ENCODE results near the gene FHOD3. TPM values are rescaled to one million over a fixed set of nuclear protein-coding genes. Genes with fewer than 3 reads are reported as not detected.

FHOD3 gene
- polyA plus RNA-seq, 4 donors: 0.22 to 8.1 (median 1.9) TPM

- 78 to 86% (median 83%) methylated on average over 3 of the region's 3 CpGs for WGBS, 3 donors
- no peak for FAIRE-seq
- no peak for DNase-seq
Observed at GRCh38 chr18:36695806-36696205, 398.3 kb downstream of the FHOD3 start.

GRCh38 chr18:36697905-36698304 is 400.4 kb downstream of the FHOD3 start:
- no peak for FAIRE-seq
- Histone ChIP-seq H3K27ac (ENCODE audit: low read depth in 1 of 3, low read length in 2 of 3) (no peak overlapping the region), H3K36me3 (ENCODE audit: control insufficient read depth in 3 of 3, insufficient read depth in 2 of 3, low read depth in 1 of 3, low read length in 3 of 3) (no peaks in the 10 kb centered on the region), H3K9me3 (ENCODE audit: control insufficient read depth in 2 of 2, insufficient read depth in 1 of 2, low read depth in 1 of 2, low read length in 1 of 2) (no peaks in the 10 kb centered on the region), H3K27me3 (ENCODE audit: control insufficient read depth in 3 of 3, insufficient read depth in 3 of 3, low read length in 3 of 3) (peaks cover 0 to 10% (median 0%) of the 10 kb centered on the region in 3 donors), H3K4me3 (ENCODE audit: low read depth in 1 of 3, low read length in 3 of 3) (no peak overlapping the region), H3K4me1 (ENCODE audit: control insufficient read depth in 3 of 3, insufficient read depth in 2 of 3, low read depth in 1 of 3, low read length in 2 of 3) (no peaks in the 10 kb centered on the region)
- 82 to 94% (median 89%) methylated on average over 2 of the region's 2 CpGs for WGBS, 3 donors
- no peak for DNase-seq

More at GRCh38 chr18:36695806-36696205, 398.3 kb downstream of the FHOD3 start:
- H3K36me3 ChIP-seq (ENCODE audit: control insufficient read depth in 3 of 3, insufficient read depth in 2 of 3, low read depth in 1 of 3, low read length in 3 of 3): no peaks in the 10 kb centered on the region
- no peaks in the 10 kb centered on the region for H3K4me1 ChIP-seq (ENCODE audit: control insufficient read depth in 3 of 3, insufficient read depth in 2 of 3, low read depth in 1 of 3, low read length in 2 of 3)
- H3K27ac ChIP-seq (ENCODE audit: low read depth in 1 of 3, low read length in 2 of 3): no peak overlapping the region
- no peaks in the 10 kb centered on the region for H3K9me3 ChIP-seq (ENCODE audit: control insufficient read depth in 2 of 2, insufficient read depth in 1 of 2, low read depth in 1 of 2, low read length in 1 of 2)
- H3K4me3 ChIP-seq (ENCODE audit: low read depth in 1 of 3, low read length in 3 of 3): no peak overlapping the region
- peaks cover 0 to 12% (median 0%) of the 10 kb centered on the region in 3 donors for H3K27me3 ChIP-seq (ENCODE audit: control insufficient read depth in 3 of 3, insufficient read depth in 3 of 3, low read length in 3 of 3)

- 88 to 91% (median 90%) methylated on average over 4 of the region's 4 CpGs for WGBS, 3 donors
- no peak for FAIRE-seq
- no peaks in the 10 kb centered on the region for H3K4me1 ChIP-seq (ENCODE audit: control insufficient read depth in 3 of 3, insufficient read depth in 2 of 3, low read depth in 1 of 3, low read length in 2 of 3)
Observed at GRCh38 chr18:36700955-36701354, 403.4 kb downstream of the FHOD3 start.

GRCh38 chr18:36702401-36703013 is 405.0 kb downstream of the FHOD3 start:
- no peak for FAIRE-seq
- no peaks in the 10 kb centered on the region for H3K36me3 ChIP-seq (ENCODE audit: control insufficient read depth in 3 of 3, insufficient read depth in 2 of 3, low read depth in 1 of 3, low read length in 3 of 3)
- DNase-seq: no peak
- no peaks in the 10 kb centered on the region for H3K4me1 ChIP-seq (ENCODE audit: control insufficient read depth in 3 of 3, insufficient read depth in 2 of 3, low read depth in 1 of 3, low read length in 2 of 3)
- H3K9me3 ChIP-seq (ENCODE audit: control insufficient read depth in 2 of 2, insufficient read depth in 1 of 2, low read depth in 1 of 2, low read length in 1 of 2): no peaks in the 10 kb centered on the region
- 78 to 85% (median 84%) methylated on average over 10 of the region's 10 CpGs for WGBS, 3 donors
- H3K27me3 ChIP-seq (ENCODE audit: control insufficient read depth in 3 of 3, insufficient read depth in 3 of 3, low read length in 3 of 3): peaks cover 0 to 2% (median 0%) of the 10 kb centered on the region in 3 donors
- H3K4me3 ChIP-seq (ENCODE audit: low read depth in 1 of 3, low read length in 3 of 3): no peak overlapping the region
- H3K27ac ChIP-seq (ENCODE audit: low read depth in 1 of 3, low read length in 2 of 3): no peak overlapping the region

More at GRCh38 chr18:36700955-36701354, 403.4 kb downstream of the FHOD3 start:
- DNase-seq: no peak
- no peaks in the 10 kb centered on the region for H3K9me3 ChIP-seq (ENCODE audit: control insufficient read depth in 2 of 2, insufficient read depth in 1 of 2, low read depth in 1 of 2, low read length in 1 of 2)
- H3K4me3 ChIP-seq (ENCODE audit: low read depth in 1 of 3, low read length in 3 of 3): no peak overlapping the region
- H3K36me3 ChIP-seq (ENCODE audit: control insufficient read depth in 3 of 3, insufficient read depth in 2 of 3, low read depth in 1 of 3, low read length in 3 of 3): no peaks in the 10 kb centered on the region
- H3K27ac ChIP-seq (ENCODE audit: low read depth in 1 of 3, low read length in 2 of 3): no peak overlapping the region
- peaks cover 0 to 2% (median 0%) of the 10 kb centered on the region in 3 donors for H3K27me3 ChIP-seq (ENCODE audit: control insufficient read depth in 3 of 3, insufficient read depth in 3 of 3, low read length in 3 of 3)

GRCh38 chr18:36704156-36704555 is 406.6 kb downstream of the FHOD3 start:
- FAIRE-seq: no peak
- DNase-seq: no peak
- Histone ChIP-seq H3K4me3 (ENCODE audit: low read depth in 1 of 3, low read length in 3 of 3) (no peak overlapping the region), H3K36me3 (ENCODE audit: control insufficient read depth in 3 of 3, insufficient read depth in 2 of 3, low read depth in 1 of 3, low read length in 3 of 3) (no peaks in the 10 kb centered on the region), H3K9me3 (ENCODE audit: control insufficient read depth in 2 of 2, insufficient read depth in 1 of 2, low read depth in 1 of 2, low read length in 1 of 2) (no peaks in the 10 kb centered on the region), H3K27ac (ENCODE audit: low read depth in 1 of 3, low read length in 2 of 3) (no peak overlapping the region), H3K27me3 (ENCODE audit: control insufficient read depth in 3 of 3, insufficient read depth in 3 of 3, low read length in 3 of 3) (peaks cover 0 to 2% (median 0%) of the 10 kb centered on the region in 3 donors), H3K4me1 (ENCODE audit: control insufficient read depth in 3 of 3, insufficient read depth in 2 of 3, low read depth in 1 of 3, low read length in 2 of 3) (no peaks in the 10 kb centered on the region)
- 86 to 91% (median 88%) methylated on average over 6 of the region's 6 CpGs for WGBS, 3 donors

- H3K9me3 ChIP-seq (ENCODE audit: control insufficient read depth in 2 of 2, insufficient read depth in 1 of 2, low read depth in 1 of 2, low read length in 1 of 2): no peaks in the 10 kb centered on the region
- no peak overlapping the region for H3K27ac ChIP-seq (ENCODE audit: low read depth in 1 of 3, low read length in 2 of 3)
- WGBS, 3 donors: 76 to 83% (median 77%) methylated on average over 8 of the region's 8 CpGs
- no peaks in the 10 kb centered on the region for H3K36me3 ChIP-seq (ENCODE audit: control insufficient read depth in 3 of 3, insufficient read depth in 2 of 3, low read depth in 1 of 3, low read length in 3 of 3)
- no peak overlapping the region for H3K4me3 ChIP-seq (ENCODE audit: low read depth in 1 of 3, low read length in 3 of 3)
- H3K4me1 ChIP-seq (ENCODE audit: control insufficient read depth in 3 of 3, insufficient read depth in 2 of 3, low read depth in 1 of 3, low read length in 2 of 3): no peaks in the 10 kb centered on the region
- peaks cover 0 to 2% (median 0%) of the 10 kb centered on the region in 3 donors for H3K27me3 ChIP-seq (ENCODE audit: control insufficient read depth in 3 of 3, insufficient read depth in 3 of 3, low read length in 3 of 3)
- DNase-seq (no peak), FAIRE-seq (no peak)
Observed at GRCh38 chr18:36706134-36706881, 408.8 kb downstream of the FHOD3 start.

GRCh38 chr18:36708366-36708765 is 410.9 kb downstream of the FHOD3 start:
- no peak for DNase-seq
- no peak for FAIRE-seq

GRCh38 chr18:36709315-36709714 is 411.8 kb downstream of the FHOD3 start:
- H3K27ac ChIP-seq (ENCODE audit: low read depth in 1 of 3, low read length in 2 of 3): no peak overlapping the region
- no peak overlapping the region for H3K4me3 ChIP-seq (ENCODE audit: low read depth in 1 of 3, low read length in 3 of 3)
- FAIRE-seq (no peak), DNase-seq (no peak)
- WGBS, 3 donors: 85 to 93% (median 87%) methylated on average over 5 to 6 of the region's 6 CpGs
- no peaks in the 10 kb centered on the region for H3K4me1 ChIP-seq (ENCODE audit: control insufficient read depth in 3 of 3, insufficient read depth in 2 of 3, low read depth in 1 of 3, low read length in 2 of 3)
- H3K27me3 ChIP-seq (ENCODE audit: control insufficient read depth in 3 of 3, insufficient read depth in 3 of 3, low read length in 3 of 3): no peaks in the 10 kb centered on the region
- H3K9me3 ChIP-seq (ENCODE audit: control insufficient read depth in 2 of 2, insufficient read depth in 1 of 2, low read depth in 1 of 2, low read length in 1 of 2): no peaks in the 10 kb centered on the region
- H3K36me3 ChIP-seq (ENCODE audit: control insufficient read depth in 3 of 3, insufficient read depth in 2 of 3, low read depth in 1 of 3, low read length in 3 of 3): no peaks in the 10 kb centered on the region

More at GRCh38 chr18:36708366-36708765, 410.9 kb downstream of the FHOD3 start:
- Histone ChIP-seq H3K4me3 (ENCODE audit: low read depth in 1 of 3, low read length in 3 of 3) (no peak overlapping the region), H3K9me3 (ENCODE audit: control insufficient read depth in 2 of 2, insufficient read depth in 1 of 2, low read depth in 1 of 2, low read length in 1 of 2) (no peaks in the 10 kb centered on the region), H3K27me3 (ENCODE audit: control insufficient read depth in 3 of 3, insufficient read depth in 3 of 3, low read length in 3 of 3) (no peaks in the 10 kb centered on the region), H3K4me1 (ENCODE audit: control insufficient read depth in 3 of 3, insufficient read depth in 2 of 3, low read depth in 1 of 3, low read length in 2 of 3) (no peaks in the 10 kb centered on the region), H3K27ac (ENCODE audit: low read depth in 1 of 3, low read length in 2 of 3) (no peak overlapping the region), H3K36me3 (ENCODE audit: control insufficient read depth in 3 of 3, insufficient read depth in 2 of 3, low read depth in 1 of 3, low read length in 3 of 3) (no peaks in the 10 kb centered on the region)
- WGBS, 3 donors: 79 to 81% (median 81%) methylated on average over 4 of the region's 4 CpGs

Data from small intestine (tissue), 7 donors.